Neuronal stem cell (in vitro differentiated cells): ENCODE measurements around the gene PER1.
A peak's percentile ranks its signal among the peaks of the same experiment; 100 is the strongest.

Experiments used
- DNase-seq: peaks from one replicate; pipeline ENCODE4 v3.0.0-alpha.2; 2013; ENCODE audit warnings: low spot score
- H2AFZ ChIP-seq: one replicate; pipeline ENCODE4 v1.6.1; 2013; ENCODE audit warnings: mild to moderate bottlenecking, low read length, inconsistent platforms
- H2AK5ac ChIP-seq: 2 replicates; pipeline ENCODE4 v1.6.1; 2013; ENCODE audit warnings: low read depth, mild to moderate bottlenecking, inconsistent platforms, low read length, moderate library complexity, mixed read lengths
- H2BK120ac ChIP-seq: 2 replicates; pipeline ENCODE4 v1.6.1; 2013; ENCODE audit warnings: low read depth, mild to moderate bottlenecking, inconsistent platforms, low read length, moderate library complexity, mixed read lengths
- H2BK12ac ChIP-seq: one replicate; pipeline ENCODE4 v1.6.1; 2013; ENCODE audit warnings: low read length, inconsistent platforms
- H2BK15ac ChIP-seq: 2 replicates; pipeline ENCODE4 v1.6.1; 2013; ENCODE audit warnings: mild to moderate bottlenecking, low read length, inconsistent platforms, mixed read lengths
- H2BK5ac ChIP-seq: one replicate; pipeline ENCODE4 v1.6.1; 2013; ENCODE audit warnings: inconsistent platforms, mild to moderate bottlenecking, low read length, moderate library complexity
- H3K14ac ChIP-seq: one replicate; pipeline ENCODE4 v1.6.1; 2013; ENCODE audit warnings: low read length, inconsistent platforms
- H3K18ac ChIP-seq: 2 replicates; pipeline ENCODE4 v1.6.1; 2013; ENCODE audit warnings: low read length, inconsistent platforms
- H3K23ac ChIP-seq: 2 replicates; pipeline ENCODE4 v1.6.1; 2013; ENCODE audit warnings: low read depth, mild to moderate bottlenecking, mixed read lengths, low read length, inconsistent platforms; ENCODE audit not compliant: poor library complexity
- H3K27ac ChIP-seq: replicated peaks from 3 replicates; pipeline ENCODE4 v1.5.1; 2013; ENCODE audit warnings: low read length, inconsistent platforms
- H3K27me3 ChIP-seq, 3 experiments: 2 replicates each; pipeline ENCODE4 v1.6.1; 2013; ENCODE audit warnings: low read length in 3 of 3, mild to moderate bottlenecking in 2 of 3, inconsistent platforms in 1 of 3, low read depth in 1 of 3, mixed read lengths in 1 of 3, moderate library complexity in 1 of 3; ENCODE audit not compliant: control insufficient read depth in 3 of 3, insufficient read depth in 3 of 3
- H3K36me3 ChIP-seq, 2 donors: replicated peaks in 1 of 2; 2 replicates each; pipeline ENCODE4 v1.6.1; 2013; ENCODE audit warnings: low read length in 2 of 2; ENCODE audit not compliant: control insufficient read depth in 2 of 2, insufficient read depth in 2 of 2
- H3K4ac ChIP-seq: 2 replicates; pipeline ENCODE4 v1.6.1; 2013; ENCODE audit warnings: inconsistent platforms, mild to moderate bottlenecking, low read length, moderate library complexity
- H3K4me1 ChIP-seq, 2 donors: 1 replicate in 1 of 2; 2 replicates in 1 of 2; pipeline ENCODE4 v1.6.1; 2013; ENCODE audit warnings: low read length in 2 of 2, low read depth in 1 of 2; ENCODE audit not compliant: control insufficient read depth in 2 of 2, insufficient read depth in 1 of 2
- H3K4me2 ChIP-seq: one replicate; pipeline ENCODE4 v1.6.1; 2013; ENCODE audit warnings: mild to moderate bottlenecking, low read length, inconsistent platforms; ENCODE audit not compliant: insufficient read depth, poor library complexity, severe bottlenecking
- H3K4me3 ChIP-seq, 2 donors: 2 replicates each; pipeline ENCODE4 v1.5.1; 2013; ENCODE audit warnings: low read length in 2 of 2, mild to moderate bottlenecking in 2 of 2, inconsistent platforms in 1 of 2, moderate library complexity in 1 of 2
- H3K79me1 ChIP-seq: one replicate; pipeline ENCODE4 v1.6.1; 2013; ENCODE audit warnings: low read depth, mild to moderate bottlenecking, inconsistent platforms, low read length, moderate library complexity
- H3K9ac ChIP-seq: one replicate; pipeline ENCODE4 v1.6.1; 2013; ENCODE audit warnings: mild to moderate bottlenecking, low read depth, low read length, inconsistent platforms; ENCODE audit not compliant: poor library complexity
- H3K9me3 ChIP-seq, 2 donors: replicated peaks in 1 of 2; 2 replicates each; pipeline versions ENCODE3 to v1.6.1; 2013; ENCODE audit warnings: low read length in 2 of 2, mild to moderate bottlenecking in 2 of 2, inconsistent platforms in 1 of 2, low read depth in 1 of 2, mixed read lengths in 1 of 2, moderate library complexity in 1 of 2; ENCODE audit not compliant: control insufficient read depth in 2 of 2, insufficient read depth in 1 of 2
- H4K8ac ChIP-seq: one replicate; pipeline ENCODE4 v1.6.1; 2013; ENCODE audit warnings: low read depth, mild to moderate bottlenecking, inconsistent platforms, low read length, moderate library complexity
- H4K91ac ChIP-seq: one replicate; pipeline ENCODE4 v1.6.1; 2013; ENCODE audit warnings: low read length, low read depth, mild to moderate bottlenecking, inconsistent platforms; ENCODE audit not compliant: poor library complexity
- WGBS, 2 donors: extraction: QIAGEN DNeasy Blood & Tissue Kit; methylation state at CpG; one replicate each; pipeline ENCODE4 v1.1.7; 2013; ENCODE audit warnings: missing lambda C conversion rate in 2 of 2, mixed read lengths in 1 of 2; ENCODE audit not compliant: insufficient read length in 2 of 2, insufficient replicate concordance in 1 of 2; ENCODE audit errors: extremely low coverage in 2 of 2; 5-methylcytosine and 5-hydroxymethylcytosine counted together

Gene PER1

DNA sequence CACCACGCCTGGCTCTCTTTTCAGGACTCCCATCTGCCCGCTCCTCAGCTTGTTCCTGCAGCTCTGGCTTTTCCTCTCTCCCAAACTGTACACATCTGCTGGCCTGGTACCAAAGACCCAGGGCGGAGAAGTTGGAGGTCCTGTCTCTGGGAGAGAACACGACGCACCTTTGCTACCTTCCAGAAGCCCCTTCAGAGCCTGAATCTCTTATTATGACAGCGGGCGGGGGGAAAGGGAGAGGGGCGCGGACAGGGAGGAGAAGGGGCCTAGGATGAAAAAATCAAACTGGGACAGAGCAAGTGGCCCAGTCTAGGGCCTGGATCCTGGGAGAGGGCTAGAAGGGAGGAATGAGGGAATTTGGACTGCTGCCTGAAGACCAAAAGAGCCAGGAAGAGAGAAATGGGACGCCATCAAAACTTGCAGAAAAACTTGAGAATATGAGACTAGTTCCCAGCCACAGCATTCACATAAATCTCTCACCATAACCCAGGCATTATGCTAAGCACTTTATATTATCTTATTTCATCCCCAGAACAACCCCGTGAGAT, 2.5 kb upstream of the PER1 start:
- peak overlapping the region; percentile 22 to 31 for H3K4me3 ChIP-seq
- H3K27ac ChIP-seq: no peak overlapping the region
- H3K23ac ChIP-seq: peak overlapping the region; percentile 61
- no CpG with 5 or more reads among the region's 11 CpGs for WGBS, 2 donors
- H4K91ac ChIP-seq: no peak overlapping the region
- no peak overlapping the region for H4K8ac ChIP-seq
- H3K9me3 ChIP-seq: no peaks in the 10 kb centered on the region
- H3K36me3 ChIP-seq: peaks cover 12 to 21% of the 10 kb centered on the region in 2 donors
- H3K4me2 ChIP-seq: peak overlapping the region; percentile 77
- H2BK15ac ChIP-seq: peak overlapping the region; percentile 82
- peak overlapping the region; percentile 50 for H2AFZ ChIP-seq
- peak overlapping the region; percentile 46 for H2BK5ac ChIP-seq
- H3K18ac ChIP-seq: peak overlapping the region; percentile 88
- no peaks in the 10 kb centered on the region for H3K27me3 ChIP-seq
- H3K79me1 ChIP-seq: peaks cover 12% of the 10 kb centered on the region
- peak overlapping the region; percentile 27 for H3K9ac ChIP-seq
- H3K4me1 ChIP-seq: peaks cover 33 to 39% of the 10 kb centered on the region in 2 donors
- H3K4ac ChIP-seq: no peak overlapping the region
- H3K14ac ChIP-seq: no peak overlapping the region
- no peak overlapping the region for H2BK120ac ChIP-seq
- peak overlapping the region; percentile 63 for H2BK12ac ChIP-seq
- DNase-seq: no peak
- H2AK5ac ChIP-seq: peak overlapping the region; percentile 41

DNA sequence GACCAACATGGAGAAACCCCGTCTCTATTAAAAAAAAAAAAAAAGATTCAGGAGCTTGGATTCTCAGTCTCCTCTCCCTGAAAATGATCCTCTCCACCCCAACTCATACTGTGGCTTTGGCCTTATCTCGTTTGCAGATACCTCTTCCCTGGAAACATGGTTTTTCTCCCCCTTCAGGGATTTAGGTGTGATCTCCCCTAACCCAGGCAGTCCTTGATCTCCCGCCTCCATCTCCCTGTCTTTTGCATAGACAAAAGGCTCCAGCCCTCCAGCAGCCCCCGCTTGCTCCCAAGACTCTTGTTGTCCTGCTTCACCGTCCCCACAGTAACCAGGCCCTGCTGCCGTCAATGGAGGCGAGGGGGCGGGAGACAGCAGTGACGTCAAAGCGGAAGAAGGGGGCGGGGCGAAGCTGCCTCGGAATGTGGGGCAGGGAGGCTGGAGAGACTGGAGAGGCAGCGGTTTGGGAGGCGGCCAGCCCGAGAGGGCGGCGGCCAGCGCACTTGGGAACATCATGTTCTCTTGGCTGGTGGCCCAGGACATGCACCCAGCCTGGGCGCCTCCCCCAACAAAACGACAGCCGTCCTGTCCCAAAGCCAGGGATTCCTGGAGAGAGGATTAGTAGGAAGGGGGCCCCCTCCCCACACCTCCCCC, 1.9 kb upstream of the PER1 start:
- Histone ChIP-seq H3K27ac (peak overlapping the region; percentile 95), H3K4ac (no peak overlapping the region), H4K8ac (no peak overlapping the region), H3K4me2 (peak overlapping the region; percentile 77), H2BK12ac (no peak overlapping the region), H2AK5ac (peak overlapping the region; percentile 42), H2BK15ac (peak overlapping the region; percentile 82), H2BK5ac (peak overlapping the region; percentile 46), H3K9me3 (no peaks in the 10 kb centered on the region), H3K36me3 (peaks cover 14 to 21% of the 10 kb centered on the region in 2 donors), H3K9ac (peak overlapping the region; percentile 27), H3K79me1 (peaks cover 12% of the 10 kb centered on the region), H3K14ac (no peak overlapping the region), H3K18ac (peak overlapping the region; percentile 88), H3K4me3 (peak overlapping the region; percentile 31 to 32), H4K91ac (no peak overlapping the region), H2AFZ (peak overlapping the region; percentile 50), H2BK120ac (no peak overlapping the region), H3K23ac (peak overlapping the region; percentile 61), H3K27me3 (no peaks in the 10 kb centered on the region), H3K4me1 (peaks cover 33 to 39% of the 10 kb centered on the region in 2 donors)
- no CpG with 5 or more reads among the region's 22 CpGs for WGBS, 2 donors
- peak; percentile 97 for DNase-seq

DNA sequence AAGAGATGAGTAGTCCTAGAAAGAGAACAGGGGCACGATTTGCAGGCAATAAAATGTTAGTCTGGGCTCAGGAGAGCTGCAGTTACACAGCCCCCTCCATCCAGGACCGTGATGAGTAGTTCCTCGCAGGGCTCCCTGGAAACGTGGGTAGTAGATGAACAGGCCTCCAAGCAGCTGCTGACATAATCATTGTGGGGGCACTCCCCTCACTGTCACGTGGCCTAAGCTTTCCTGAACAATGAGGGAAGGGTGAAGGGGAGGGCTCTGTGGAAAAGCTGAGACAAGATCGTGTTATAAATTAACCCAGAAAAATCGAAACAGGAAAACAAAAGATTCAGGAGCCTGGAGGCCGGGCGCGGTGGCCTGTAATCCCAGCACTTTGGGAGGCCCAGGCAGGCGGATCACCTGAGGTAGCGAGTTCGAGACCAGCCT, 1.3 kb upstream of the PER1 start:
- Histone ChIP-seq H2BK12ac (no peak overlapping the region), H2BK5ac (peak overlapping the region; percentile 46), H2AK5ac (peak overlapping the region; percentile 42), H3K4me3 (peak overlapping the region in 1 of 2 donors; percentile 32), H3K4ac (no peak overlapping the region), H3K4me1 (peaks cover 32 to 39% of the 10 kb centered on the region in 2 donors), H2AFZ (peak overlapping the region; percentile 20), H2BK15ac (no peak overlapping the region), H3K18ac (no peak overlapping the region), H2BK120ac (no peak overlapping the region), H3K36me3 (peaks cover 16 to 22% of the 10 kb centered on the region in 2 donors), H3K27ac (peak overlapping the region; percentile 95), H3K9me3 (no peaks in the 10 kb centered on the region), H3K27me3 (no peaks in the 10 kb centered on the region), H4K91ac (no peak overlapping the region), H4K8ac (no peak overlapping the region), H3K14ac (no peak overlapping the region), H3K9ac (no peak overlapping the region), H3K79me1 (peaks cover 12% of the 10 kb centered on the region), H3K4me2 (no peak overlapping the region), H3K23ac (no peak overlapping the region)
- WGBS, 2 donors: no CpG with 5 or more reads among the region's 13 CpGs
- DNase-seq: no peak

DNA sequence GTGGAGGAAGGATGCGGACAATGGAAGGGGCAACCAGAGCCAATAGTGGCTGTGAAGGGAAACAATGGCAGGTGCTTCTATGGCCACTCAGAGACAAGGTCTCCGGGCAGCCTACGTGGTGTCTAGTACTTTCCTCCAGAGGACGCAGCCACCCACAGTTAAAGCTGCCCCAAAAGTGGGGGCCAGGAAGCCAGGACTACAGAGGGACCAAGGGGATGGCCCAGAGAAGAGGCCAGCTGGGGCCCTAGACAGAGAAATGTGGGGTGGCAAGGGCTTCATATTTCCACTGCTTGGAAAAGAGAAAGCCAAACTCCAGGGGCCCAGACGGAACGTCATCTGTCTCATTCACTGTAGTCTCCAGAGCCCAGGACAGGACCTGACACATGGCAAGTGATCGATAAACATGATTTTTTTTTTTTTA, 837 bp upstream of the PER1 start:
- no peak overlapping the region for H3K4ac ChIP-seq
- no peak overlapping the region for H3K9ac ChIP-seq
- no peaks in the 10 kb centered on the region for H3K9me3 ChIP-seq
- H2AK5ac ChIP-seq: peak overlapping the region; percentile 43
- peaks cover 18 to 23% of the 10 kb centered on the region in 2 donors for H3K36me3 ChIP-seq
- peak overlapping the region; percentile 80 for H2AFZ ChIP-seq
- H2BK5ac ChIP-seq: peak overlapping the region; percentile 20
- no peak overlapping the region for H3K4me2 ChIP-seq
- H2BK12ac ChIP-seq: no peak overlapping the region
- no CpG with 5 or more reads among the region's 7 CpGs for WGBS, 2 donors
- DNase-seq: no peak
- H3K27ac ChIP-seq: peak overlapping the region; percentile 35
- no peak overlapping the region for H4K91ac ChIP-seq
- no peak overlapping the region for H2BK15ac ChIP-seq
- no peak overlapping the region for H3K4me3 ChIP-seq
- no peak overlapping the region for H3K23ac ChIP-seq
- H3K79me1 ChIP-seq: peaks cover 12% of the 10 kb centered on the region
- H3K18ac ChIP-seq: peak overlapping the region; percentile 55
- H2BK120ac ChIP-seq: no peak overlapping the region
- peaks cover 31 to 39% of the 10 kb centered on the region in 2 donors for H3K4me1 ChIP-seq
- no peak overlapping the region for H4K8ac ChIP-seq
- no peak overlapping the region for H3K14ac ChIP-seq
- no peaks in the 10 kb centered on the region for H3K27me3 ChIP-seq
